Left lung (tissue), 10 donors: ENCODE results near the gene ZNF681. TPM values are rescaled to one million over a fixed set of nuclear protein-coding genes. Genes with fewer than 3 reads are reported as not detected.

ENCODE experiments used
- ATAC-seq: fragments of 200-7000 bp; cut with Tn5 transposase; one replicate; pipeline ENCODE4 v1.9.1; 2020; ENCODE audit warnings: moderate library complexity
- DNase-seq, 4 donors: peaks; one replicate each; pipeline ENCODE4 v3.0.0-alpha.2; 2013 to 2020
- H3K27ac ChIP-seq, 2 donors: fragments of 200-600 bp; sonication (generic) in 1 of 2; one replicate each; pipeline versions ENCODE4 v1.5.0 to v1.8.0; 2020 to 2021
- H3K27me3 ChIP-seq, 2 donors: fragments of 200-600 bp; sonication (generic) in 1 of 2; one replicate each; pipeline versions ENCODE4 v1.5.0 to v1.8.0; 2020 to 2021
- H3K36me3 ChIP-seq, 2 donors: fragments of 200-600 bp; sonication (generic) in 1 of 2; one replicate each; pipeline versions ENCODE4 v1.5.0 to v1.8.0; 2020 to 2021
- H3K4me1 ChIP-seq, 2 donors: fragments of 200-600 bp; one replicate each; pipeline ENCODE4 v1.8.0; 2021
- H3K4me3 ChIP-seq, 2 donors: fragments of 200-600 bp; sonication (generic) in 1 of 2; one replicate each; pipeline versions ENCODE4 v1.5.0 to v1.8.0; 2020 to 2021; ENCODE audit warnings: mild to moderate bottlenecking in 1 of 2
- H3K9me3 ChIP-seq, 2 donors: fragments of 200-600 bp; sonication (generic) in 1 of 2; one replicate each; pipeline versions ENCODE4 v1.5.0 to v1.8.0; 2020 to 2021
- CTCF ChIP-seq, 2 donors: fragments of 200-600 bp; sonication (generic) in 1 of 2; IDR thresholded peaks; one replicate each; pipeline versions ENCODE4 v1.5.0 to v1.8.0; 2021; ENCODE audit warnings: antibody characterized with exemption in 2 of 2
- intact Hi-C, 2 donors: fragments of 100-400 bp; cut with DNase I; formaldehyde crosslinking; loops; one replicate each; pipeline versions ENCODE4 v1.11.2 to v1.14.2; 2022
- polyA plus RNA-seq, 6 donors: library from polyadenylated mRNA; unstranded; fragments of 120-200 nt; gene quantifications; one replicate each; pipeline ENCODE4 v1.2.1, GENCODE V29; 2013; ENCODE audit not compliant: insufficient read length in 6 of 6
- total RNA-seq, 2 donors: library from RNA; stranded (reverse); fragmentation: NEBNext Ultra II Directional; extraction: Animal tissue kit (Norgen Biotek cat#: 25700); gene quantifications; one replicate each; pipeline ENCODE4 v1.2.1, GENCODE V29; 2021
- donor health status: DM: no; HTN: yes; CAD: no.
- donor health status: DM: no; HTN: no; CAD: no.

Gene ZNF681
- total and polyA plus RNA-seq, 8 donors, result 2.6 to 8.9 (median 6.5) TPM

GRCh38 chr19:23718802-23719201 is 39.9 kb downstream of the ZNF681 start:
- intact Hi-C loops, result no loop called here
- ATAC-seq (no peak), DNase-seq (no peak)
- H3K4me3 ChIP-seq, result no peak overlapping the region
- TF ChIP-seq CTCF (IDR thresholded peaks at IDR 0.05), result no peak
- no peaks in the 10 kb centered on the region for H3K27me3 ChIP-seq
- peaks cover 0 to 11% of the 10 kb centered on the region in 2 donors for H3K9me3 ChIP-seq
- H3K36me3 ChIP-seq, result no peaks in the 10 kb centered on the region
- no peak overlapping the region for H3K27ac ChIP-seq
- no peaks in the 10 kb centered on the region for H3K4me1 ChIP-seq

DNA sequence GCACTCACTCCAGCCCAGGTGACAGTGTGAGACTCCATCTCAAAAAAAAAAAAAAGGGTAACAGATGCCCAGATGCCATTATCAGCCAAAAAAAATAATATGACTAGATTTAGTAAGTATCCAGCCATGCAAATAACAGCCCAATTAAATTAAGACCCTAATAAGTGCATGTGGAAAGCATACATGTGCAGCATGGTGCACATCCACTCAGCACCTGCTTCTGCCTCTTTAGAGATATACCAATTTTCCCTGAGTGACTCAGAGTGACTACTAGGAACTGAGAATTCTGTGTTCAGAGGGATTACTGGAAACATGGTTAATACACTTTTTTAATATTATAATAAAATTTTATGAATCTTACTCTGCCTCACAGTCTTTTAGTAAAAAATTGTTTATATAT is 41.9 kb downstream of the ZNF681 start:
- Histone ChIP-seq H3K27ac (no peak overlapping the region), H3K4me3 (no peak overlapping the region), H3K36me3 (no peaks in the 10 kb centered on the region), H3K9me3 (peaks cover 0 to 12% of the 10 kb centered on the region in 2 donors), H3K4me1 (no peaks in the 10 kb centered on the region), H3K27me3 (no peaks in the 10 kb centered on the region)
- DNase-seq, result no peak
- intact Hi-C loops, result no loop called here
- no peak for TF ChIP-seq CTCF (IDR thresholded peaks at IDR 0.05)
- no peak for ATAC-seq

DNA sequence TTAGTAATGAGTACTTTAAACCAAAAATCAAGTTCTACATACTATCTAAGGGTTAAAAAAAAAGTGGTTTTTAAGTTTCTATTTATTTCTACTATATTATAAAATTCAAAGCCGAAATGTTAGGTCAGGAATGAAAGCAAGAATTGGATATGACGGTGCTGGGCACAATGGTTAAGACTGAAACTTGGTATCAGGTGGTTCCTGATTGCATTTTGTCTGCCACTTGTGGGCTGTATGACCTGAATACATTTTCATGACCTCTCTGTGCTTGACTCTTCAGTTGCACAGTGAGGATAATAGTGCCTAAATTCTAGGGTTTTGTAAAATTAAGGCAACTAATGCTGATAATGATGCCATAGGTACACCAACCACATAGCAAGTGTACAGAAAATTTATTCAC is 49.3 kb downstream of the ZNF681 start:
- H3K4me1 ChIP-seq, result no peaks in the 10 kb centered on the region
- no peak for TF ChIP-seq CTCF (IDR thresholded peaks at IDR 0.05)
- no peak for ATAC-seq

DNA sequence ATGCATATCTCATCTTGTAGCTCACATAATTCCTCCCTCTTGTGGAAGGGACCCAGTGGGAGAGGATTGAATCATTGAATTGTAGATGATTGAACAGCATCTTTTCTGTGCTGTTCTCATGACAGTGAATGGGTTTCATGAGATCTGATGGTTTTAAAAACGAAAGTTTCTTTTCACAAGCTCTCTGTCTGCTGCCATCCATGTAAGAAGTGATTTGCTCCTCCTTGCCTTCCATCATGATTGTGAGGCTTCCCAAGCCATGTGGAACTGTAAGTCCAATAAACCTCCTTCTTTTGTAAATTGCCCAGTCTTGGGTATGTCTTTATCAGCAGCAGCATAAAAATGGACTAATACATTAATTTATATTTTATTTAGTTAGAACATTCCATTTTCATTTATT is 52.0 kb downstream of the ZNF681 start:
- intact Hi-C loops, result no loop called here
- Histone ChIP-seq H3K4me3 (no peak overlapping the region), H3K27me3 (no peaks in the 10 kb centered on the region), H3K36me3 (no peaks in the 10 kb centered on the region), H3K9me3 (peaks cover 0 to 22% of the 10 kb centered on the region in 2 donors), H3K27ac (no peak overlapping the region), H3K4me1 (no peaks in the 10 kb centered on the region)
- no peak for TF ChIP-seq CTCF (IDR thresholded peaks at IDR 0.05)
- ATAC-seq (no peak), DNase-seq (no peak)

More for the DNA sequence above, 49.3 kb downstream of the ZNF681 start:
- H3K4me3 ChIP-seq, result no peak overlapping the region
- H3K9me3 ChIP-seq, result peaks cover 0 to 18% of the 10 kb centered on the region in 2 donors
- intact Hi-C loops, result no loop called here
- DNase-seq, result no peak
- H3K27ac ChIP-seq, result no peak overlapping the region
- H3K27me3 ChIP-seq, result no peaks in the 10 kb centered on the region
- H3K36me3 ChIP-seq, result no peaks in the 10 kb centered on the region

DNA sequence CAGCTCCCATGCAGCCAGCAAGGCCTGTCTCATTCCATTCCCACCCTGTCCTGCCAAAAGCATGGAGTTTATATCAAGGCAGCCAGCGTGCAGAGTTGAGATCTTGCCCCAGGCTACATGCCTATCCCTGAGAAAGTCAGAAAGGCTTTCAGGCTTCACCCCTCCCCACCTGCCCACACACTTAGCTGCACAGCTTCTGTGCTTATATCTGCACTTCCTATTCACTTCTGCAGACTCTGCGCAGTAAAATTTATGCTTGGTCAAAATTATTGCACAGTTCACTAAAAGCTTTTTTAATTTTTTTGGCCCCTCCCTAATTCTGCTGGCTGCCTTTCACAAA is 59.2 kb downstream of the ZNF681 start:
- intact Hi-C loops, result no loop called here
- Histone ChIP-seq H3K27ac (no peak overlapping the region), H3K9me3 (peaks cover 0 to 25% of the 10 kb centered on the region in 2 donors), H3K4me3 (no peak overlapping the region), H3K27me3 (no peaks in the 10 kb centered on the region), H3K4me1 (no peaks in the 10 kb centered on the region), H3K36me3 (no peaks in the 10 kb centered on the region)
- DNase-seq (no peak), ATAC-seq (no peak)
- TF ChIP-seq CTCF (IDR thresholded peaks at IDR 0.05), result no peak
